Stimulated activated naive B cell treated with anti-CD40 and anti-IgM and Interleukin-4, amounts not matched to agents 10 μg/mL and 1 μg/mL and 100 μg/mL, for 72 hours (primary cell): Measurements from ENCODE around the gene CNTN4.

Source experiments
- ATAC-seq, 2 donors: fragments of 150-1000 bp; cut with Tn5 transposase; replicated peaks; 2 replicates each; pipeline ENCODE4 v1.10.0; 2021; ENCODE audit warnings: moderate library complexity in 1 of 2
- DNase-seq: peaks from one replicate; pipeline ENCODE4 v3.0.0; 2021
- H3K27ac Mint-ChIP-seq: one replicate; pipeline ENCODE4 v1.8.0; 2022; ENCODE audit warnings: mild to moderate bottlenecking, mixed read lengths
- H3K27me3 Mint-ChIP-seq, 2 donors: one replicate each; pipeline ENCODE4 v1.8.0; 2022; ENCODE audit warnings: mixed read lengths in 2 of 2
- H3K36me3 Mint-ChIP-seq, 2 donors: one replicate each; pipeline ENCODE4 v1.8.0; 2022; ENCODE audit warnings: mixed read lengths in 2 of 2, mild to moderate bottlenecking in 1 of 2
- H3K4me1 Mint-ChIP-seq, 2 donors: one replicate each; pipeline ENCODE4 v1.8.0; 2022; ENCODE audit warnings: mixed read lengths in 2 of 2, mild to moderate bottlenecking in 1 of 2
- H3K4me3 Mint-ChIP-seq, 2 donors: one replicate each; pipeline ENCODE4 v1.8.0; 2022; ENCODE audit warnings: mild to moderate bottlenecking in 2 of 2, mixed read lengths in 2 of 2, moderate library complexity in 1 of 2
- H3K9me3 Mint-ChIP-seq, 2 donors: one replicate each; pipeline ENCODE4 v1.8.0; 2022; ENCODE audit warnings: mixed read lengths in 2 of 2, mild to moderate bottlenecking in 1 of 2

CNTN4 gene

DNA sequence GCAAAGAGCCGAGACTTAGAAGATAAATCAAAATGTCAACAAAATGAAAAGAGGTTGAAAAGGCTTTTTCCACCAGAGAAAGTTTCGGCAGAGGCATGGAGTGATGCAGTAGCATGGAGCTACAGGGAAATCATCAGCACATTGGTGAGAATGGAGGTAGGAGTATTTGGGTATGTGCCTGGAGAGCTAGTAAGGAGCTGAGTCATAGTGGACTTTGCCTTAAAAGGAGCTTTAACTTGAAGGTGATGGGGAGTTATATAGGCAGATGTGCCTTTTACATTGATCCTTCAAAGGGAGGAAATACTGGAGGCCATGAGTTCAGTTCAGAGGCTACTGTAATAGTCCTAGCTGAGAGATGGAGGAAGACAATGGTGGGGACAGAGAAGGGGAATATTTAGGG, 967.2 kb downstream of the CNTN4 start:
- Mint-ChIP-seq H3K9me3 (no peaks in the 10 kb centered on the region), H3K27me3 (no peaks in the 10 kb centered on the region), H3K36me3 (no peaks in the 10 kb centered on the region), H3K4me1 (peaks cover 5 to 13% of the 10 kb centered on the region in 2 donors), H3K27ac (no peak overlapping the region), H3K4me3 (no peak overlapping the region)
- ATAC-seq (peak; percentile 58 to 59), DNase-seq (no peak)

DNA sequence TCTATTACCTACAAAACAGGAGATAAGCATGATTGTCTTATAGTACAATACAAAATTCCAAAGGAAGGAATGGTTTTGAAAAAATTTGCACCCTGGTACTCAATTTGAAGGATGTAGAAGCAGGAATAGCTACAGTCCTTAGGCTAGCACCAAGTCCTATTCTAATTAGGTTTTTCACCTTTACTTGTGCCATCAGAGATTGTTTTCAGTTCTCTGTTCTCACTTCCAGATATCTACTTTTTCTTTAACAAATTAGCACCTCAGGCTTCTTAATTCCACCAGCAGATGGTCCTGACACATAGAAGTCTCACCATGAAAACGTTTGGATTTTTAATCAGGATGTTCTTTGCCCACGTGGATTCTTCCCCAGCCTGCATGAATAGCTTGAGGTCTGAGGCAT, 967.7 kb downstream of the CNTN4 start:
- no peak overlapping the region for H3K27ac Mint-ChIP-seq
- ATAC-seq: peak; percentile 84 to 89
- no peak overlapping the region for H3K4me3 Mint-ChIP-seq
- H3K27me3 Mint-ChIP-seq: no peaks in the 10 kb centered on the region
- H3K9me3 Mint-ChIP-seq: no peaks in the 10 kb centered on the region
- no peak for DNase-seq
- H3K36me3 Mint-ChIP-seq: no peaks in the 10 kb centered on the region
- peaks cover 5 to 13% of the 10 kb centered on the region in 2 donors for H3K4me1 Mint-ChIP-seq

DNA sequence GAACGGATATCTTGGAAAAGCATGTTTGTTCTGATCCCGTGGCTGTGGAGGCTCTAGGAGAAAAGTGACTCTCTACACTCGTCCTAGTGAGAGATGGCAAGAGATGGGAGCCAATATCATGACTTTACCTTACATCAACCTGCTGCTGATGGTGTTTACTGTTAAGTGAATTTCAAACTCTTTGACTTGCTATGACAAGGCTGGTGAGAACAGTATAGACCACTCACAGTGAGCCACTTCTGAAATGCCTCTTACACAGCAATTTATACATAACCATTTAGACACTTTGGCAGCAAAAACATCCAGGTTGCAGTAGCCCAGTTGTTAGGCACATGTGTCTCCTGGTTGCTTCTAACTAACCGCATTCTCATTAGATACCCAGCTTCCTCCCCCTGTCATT, 968.2 kb downstream of the CNTN4 start:
- H3K36me3 Mint-ChIP-seq: no peaks in the 10 kb centered on the region
- H3K4me1 Mint-ChIP-seq: peaks cover 5 to 13% of the 10 kb centered on the region in 2 donors
- no peak overlapping the region for H3K4me3 Mint-ChIP-seq
- no peaks in the 10 kb centered on the region for H3K27me3 Mint-ChIP-seq
- H3K9me3 Mint-ChIP-seq: no peaks in the 10 kb centered on the region
- DNase-seq (no peak), ATAC-seq (no peak)
- H3K27ac Mint-ChIP-seq: no peak overlapping the region

DNA sequence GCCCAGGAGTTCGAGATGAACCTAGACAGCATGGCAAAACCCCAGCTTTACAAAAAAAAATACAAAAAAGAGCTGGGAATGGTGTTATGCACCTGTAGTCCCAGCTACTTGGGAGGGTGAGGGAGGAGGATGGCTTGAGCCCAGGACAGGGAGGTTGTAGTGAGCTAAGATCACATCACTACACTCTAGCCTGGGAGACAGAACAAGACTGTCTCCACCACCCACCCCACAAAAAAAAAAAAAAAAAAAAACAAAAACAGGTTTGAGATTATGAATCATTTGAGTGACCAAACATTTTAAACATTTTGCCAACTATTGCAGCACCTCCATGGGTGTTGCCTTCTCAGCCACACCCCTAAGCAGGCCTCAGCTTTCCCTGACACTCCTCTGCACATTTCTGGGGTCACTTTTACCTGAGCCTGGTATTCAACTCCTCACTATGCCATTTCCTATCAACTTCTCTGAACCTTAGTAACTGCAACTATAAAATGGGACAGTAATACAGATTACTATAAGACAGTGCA, 969.8 kb downstream of the CNTN4 start:
- Mint-ChIP-seq H3K27ac (no peak overlapping the region), H3K4me1 (peaks cover 5 to 13% of the 10 kb centered on the region in 2 donors), H3K36me3 (no peaks in the 10 kb centered on the region), H3K4me3 (no peak overlapping the region), H3K9me3 (no peaks in the 10 kb centered on the region), H3K27me3 (no peaks in the 10 kb centered on the region)
- ATAC-seq (no peak), DNase-seq (no peak)

DNA sequence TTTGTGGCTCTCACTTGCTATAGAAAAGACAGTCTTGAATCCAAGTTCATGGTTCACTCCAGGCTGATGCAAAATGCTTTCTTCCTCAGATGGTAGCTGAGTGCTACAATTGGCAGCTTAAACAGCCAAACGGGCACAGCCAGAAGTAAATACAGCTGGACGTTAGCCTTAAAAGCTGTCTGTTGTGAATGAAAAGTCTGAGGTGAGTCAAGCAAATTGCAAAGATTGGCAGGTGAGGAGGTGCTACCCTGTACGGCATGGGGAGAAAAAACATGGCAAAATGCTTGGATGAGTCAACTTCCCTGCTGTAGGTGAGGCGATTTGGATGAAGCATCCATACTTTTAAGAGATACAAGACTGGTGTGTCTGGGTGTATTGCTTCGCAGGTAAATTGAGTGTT, 971.1 kb downstream of the CNTN4 start:
- ATAC-seq (no peak), DNase-seq (no peak)
- Mint-ChIP-seq H3K9me3 (no peaks in the 10 kb centered on the region), H3K4me1 (peaks cover 5 to 13% of the 10 kb centered on the region in 2 donors), H3K4me3 (no peak overlapping the region), H3K27ac (no peak overlapping the region), H3K27me3 (no peaks in the 10 kb centered on the region), H3K36me3 (no peaks in the 10 kb centered on the region)

DNA sequence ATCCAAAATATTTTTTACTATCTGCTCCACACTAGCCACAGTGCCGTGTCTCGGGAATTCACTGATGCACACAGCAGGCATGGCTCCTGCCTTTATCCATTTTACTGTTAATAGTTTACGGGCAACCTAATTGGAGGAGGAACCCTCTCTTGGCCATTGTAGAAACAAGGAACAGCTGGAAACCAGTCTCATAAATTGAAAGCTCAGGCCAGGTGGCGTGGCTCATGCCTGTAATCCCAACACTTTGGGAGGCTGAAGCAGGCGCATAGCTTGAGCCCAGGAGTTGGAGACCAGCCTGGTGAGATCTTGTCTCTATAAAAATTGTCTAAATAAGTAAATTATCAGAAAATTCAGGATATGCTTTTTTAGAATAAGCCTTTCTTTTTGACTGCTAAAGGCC, 972.5 kb downstream of the CNTN4 start:
- ATAC-seq: no peak
- Mint-ChIP-seq H3K4me3 (no peak overlapping the region), H3K27ac (no peak overlapping the region), H3K4me1 (peaks cover 0 to under 1% of the 10 kb centered on the region in 2 donors), H3K36me3 (no peaks in the 10 kb centered on the region), H3K9me3 (no peaks in the 10 kb centered on the region), H3K27me3 (no peaks in the 10 kb centered on the region)
- DNase-seq: no peak

DNA sequence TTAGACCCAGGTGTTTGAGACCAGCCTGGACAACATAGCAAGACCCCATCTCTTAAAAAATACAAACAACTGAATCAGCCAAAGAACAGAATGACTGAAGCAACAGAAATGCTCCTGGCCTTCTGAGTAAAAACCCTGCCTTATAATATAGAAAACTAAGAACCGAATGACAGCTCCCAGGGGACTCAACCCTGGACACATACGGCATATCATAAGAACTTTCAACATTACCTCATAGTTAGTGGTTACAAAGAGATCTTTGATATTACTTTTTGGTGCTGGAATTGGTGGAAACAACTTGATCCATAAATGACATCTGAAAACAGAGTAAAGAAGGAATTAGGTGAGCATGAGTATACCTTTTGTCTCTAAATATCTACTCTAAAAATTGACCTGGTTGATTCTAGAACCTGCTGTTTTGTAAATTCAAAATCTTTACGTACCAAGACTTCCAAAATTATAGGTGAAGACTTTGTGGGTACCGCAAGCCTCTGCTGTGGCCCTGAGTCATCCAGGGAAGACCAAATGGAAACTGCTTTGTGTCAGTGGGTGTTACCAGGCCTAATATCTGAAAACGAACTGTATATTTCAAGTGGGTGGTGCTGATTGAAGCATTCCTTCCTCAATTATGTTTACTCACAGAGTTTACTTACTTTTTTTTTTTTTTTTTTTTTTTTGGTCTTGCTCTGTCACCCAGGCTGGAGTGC, 976.0 kb downstream of the CNTN4 start:
- Mint-ChIP-seq H3K9me3 (no peaks in the 10 kb centered on the region), H3K27ac (no peak overlapping the region), H3K4me3 (no peak overlapping the region), H3K4me1 (no peaks in the 10 kb centered on the region), H3K27me3 (peaks cover 0 to 6% of the 10 kb centered on the region in 2 donors), H3K36me3 (no peaks in the 10 kb centered on the region)
- ATAC-seq: peak; percentile 60 to 72
- no peak for DNase-seq

DNA sequence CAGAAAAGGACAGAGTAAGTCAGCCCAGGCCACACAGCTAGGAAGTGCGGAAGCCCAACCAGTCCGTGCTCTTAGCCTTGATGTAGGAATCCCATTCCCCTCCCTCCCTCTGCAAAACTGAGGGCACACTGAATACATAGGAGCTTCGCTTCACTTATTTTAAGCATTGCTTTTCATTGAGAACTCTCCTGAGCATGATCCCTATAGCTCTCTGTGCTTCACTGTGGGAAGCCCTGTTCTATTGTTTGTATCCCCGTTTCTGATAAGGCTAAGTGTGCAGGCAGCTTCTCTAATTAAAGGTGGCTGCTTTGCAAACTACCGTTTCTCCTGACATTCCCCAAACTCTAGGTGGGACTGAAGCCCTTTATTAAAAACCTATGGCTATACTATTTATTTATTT, 981.6 kb downstream of the CNTN4 start:
- Mint-ChIP-seq H3K27me3 (peaks cover 0 to 6% of the 10 kb centered on the region in 2 donors), H3K27ac (no peak overlapping the region), H3K36me3 (no peaks in the 10 kb centered on the region), H3K9me3 (no peaks in the 10 kb centered on the region), H3K4me1 (peaks cover 12 to 24% of the 10 kb centered on the region in 2 donors), H3K4me3 (no peak overlapping the region)
- no peak for DNase-seq
- ATAC-seq: no peak

DNA sequence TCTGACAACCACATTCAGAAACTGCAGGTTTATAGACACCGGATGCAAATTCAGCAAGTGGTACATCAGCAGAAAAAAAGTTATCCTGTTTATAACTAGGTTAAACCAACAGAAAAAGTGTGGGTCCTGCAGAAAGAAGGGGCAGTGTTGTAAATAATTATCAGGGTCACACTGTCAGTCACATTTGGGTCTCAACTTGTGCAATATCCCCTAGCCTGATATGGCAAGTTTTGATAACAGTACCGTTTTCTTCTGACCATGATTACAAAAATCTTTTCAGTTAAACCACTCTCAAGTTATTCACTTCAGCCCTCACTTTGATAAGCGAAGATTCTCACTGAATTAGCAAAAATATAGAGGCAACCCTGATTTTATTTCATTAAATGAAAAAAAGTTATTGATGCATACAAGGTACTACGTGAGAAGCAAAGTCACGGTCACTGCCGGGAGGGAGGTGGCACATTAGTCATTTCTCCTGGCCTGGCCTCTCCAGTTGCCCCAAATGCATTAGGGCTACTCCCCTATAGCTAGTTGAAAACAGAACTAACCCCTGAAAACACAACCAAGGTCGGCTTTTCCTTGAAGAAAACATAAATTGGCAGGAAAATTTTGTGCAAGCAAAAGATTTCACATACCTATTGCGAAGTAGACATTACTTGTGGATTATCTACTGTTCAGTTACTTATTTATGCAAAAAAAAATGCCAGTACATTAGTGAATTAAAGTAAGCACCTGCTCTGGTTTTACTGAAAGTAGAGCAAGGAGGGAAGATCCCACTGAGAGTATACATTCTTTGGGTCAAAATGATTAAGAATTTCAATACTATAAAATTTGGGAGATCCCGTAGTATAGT, 982.9 kb downstream of the CNTN4 start:
- Mint-ChIP-seq H3K27me3 (peaks cover 0 to 6% of the 10 kb centered on the region in 2 donors), H3K27ac (no peak overlapping the region), H3K36me3 (no peaks in the 10 kb centered on the region), H3K4me3 (no peak overlapping the region), H3K4me1 (peaks cover 16 to 35% of the 10 kb centered on the region in 2 donors), H3K9me3 (no peaks in the 10 kb centered on the region)
- ATAC-seq (peak; percentile 80 to 87), DNase-seq (no peak)

DNA sequence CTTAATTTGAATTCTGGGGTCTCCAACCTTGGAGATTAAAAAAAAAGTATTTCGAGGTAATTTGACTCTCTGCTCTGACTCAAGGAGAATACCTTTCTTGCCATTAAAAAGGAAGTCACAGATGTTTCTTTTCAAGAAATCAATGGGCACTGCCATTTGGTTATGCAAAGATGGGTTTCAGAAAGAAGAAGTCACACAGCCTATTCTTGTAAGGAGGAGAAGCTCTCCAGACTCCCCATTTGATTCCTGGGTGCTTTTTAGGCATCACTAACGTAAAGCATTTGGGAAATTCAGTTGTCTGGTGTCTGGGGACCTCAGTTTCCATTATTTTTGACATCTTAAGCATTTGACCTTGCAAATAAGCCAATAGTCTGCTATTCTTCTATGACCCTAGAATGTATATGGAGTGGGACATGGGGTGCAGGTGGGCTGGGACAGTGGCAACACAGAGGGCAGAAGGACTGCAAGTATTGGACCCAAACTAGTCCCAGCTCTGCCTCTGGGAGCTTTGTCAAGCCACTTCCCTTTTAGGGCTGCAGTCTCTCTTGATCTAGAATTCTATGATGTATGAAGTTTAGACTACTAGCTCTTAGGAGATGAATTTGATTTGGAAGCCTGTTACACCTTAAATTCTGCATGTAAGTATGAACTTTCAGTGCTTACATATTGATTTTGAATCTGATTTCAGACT, 983.7 kb downstream of the CNTN4 start:
- Mint-ChIP-seq H3K9me3 (no peaks in the 10 kb centered on the region), H3K4me1 (peaks cover 16 to 36% of the 10 kb centered on the region in 2 donors), H3K4me3 (peak overlapping the region in 1 of 2 donors; percentile 25), H3K36me3 (no peaks in the 10 kb centered on the region), H3K27ac (peak overlapping the region; percentile 49), H3K27me3 (peaks cover 0 to 6% of the 10 kb centered on the region in 2 donors)
- DNase-seq (no peak), ATAC-seq (peak; percentile 87 to 90)

DNA sequence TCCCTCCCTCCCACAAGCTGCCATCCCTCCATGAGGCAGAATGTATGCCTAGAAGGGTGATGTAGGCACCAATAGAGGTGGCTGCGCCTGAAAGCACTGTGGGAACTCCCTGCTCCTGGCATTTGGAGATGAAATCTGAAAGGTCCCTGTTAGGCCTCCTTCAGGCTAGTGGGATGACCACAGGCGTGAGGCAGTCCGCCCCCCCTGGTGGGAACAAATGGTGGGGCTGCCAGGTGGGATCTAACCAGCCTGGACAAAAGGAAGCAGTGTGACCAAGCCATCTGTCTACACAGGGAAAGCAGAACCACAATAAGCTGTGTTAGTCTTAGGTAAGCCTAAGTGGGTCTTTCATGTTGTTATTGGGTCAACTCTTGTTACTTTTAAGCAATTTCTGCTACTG, 986.2 kb downstream of the CNTN4 start:
- Mint-ChIP-seq H3K9me3 (peaks cover 0 to 1% of the 10 kb centered on the region in 2 donors), H3K27ac (no peak overlapping the region), H3K4me1 (peaks cover 31 to 61% of the 10 kb centered on the region in 2 donors), H3K27me3 (no peaks in the 10 kb centered on the region), H3K4me3 (no peak overlapping the region), H3K36me3 (no peaks in the 10 kb centered on the region)
- no peak for ATAC-seq
- DNase-seq: no peak

DNA sequence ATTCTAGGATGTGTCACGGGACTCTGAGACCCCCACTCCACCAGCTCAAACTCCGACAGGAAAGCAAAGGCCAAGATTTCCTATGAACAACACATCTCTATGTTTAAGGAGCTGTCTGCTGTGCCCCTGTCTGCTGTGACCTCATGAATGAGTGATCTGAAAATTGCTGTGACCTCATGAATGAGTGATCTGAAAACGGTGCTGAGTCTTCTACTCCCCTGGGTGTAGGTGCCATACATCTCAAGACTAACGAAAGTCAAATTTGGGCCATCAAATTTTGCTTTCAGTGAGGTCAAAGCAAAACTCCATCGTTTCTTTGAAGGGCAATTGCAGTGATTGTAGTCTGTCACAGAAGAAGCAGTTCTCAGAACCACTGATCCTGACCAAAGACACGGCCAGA, 987.1 kb downstream of the CNTN4 start:
- DNase-seq (no peak), ATAC-seq (no peak)
- peak overlapping the region; percentile 1 for H3K27ac Mint-ChIP-seq
- peaks cover 0 to 1% of the 10 kb centered on the region in 2 donors for H3K9me3 Mint-ChIP-seq
- no peak overlapping the region for H3K4me3 Mint-ChIP-seq
- peaks cover 31 to 61% of the 10 kb centered on the region in 2 donors for H3K4me1 Mint-ChIP-seq
- no peaks in the 10 kb centered on the region for H3K36me3 Mint-ChIP-seq
- no peaks in the 10 kb centered on the region for H3K27me3 Mint-ChIP-seq

DNA sequence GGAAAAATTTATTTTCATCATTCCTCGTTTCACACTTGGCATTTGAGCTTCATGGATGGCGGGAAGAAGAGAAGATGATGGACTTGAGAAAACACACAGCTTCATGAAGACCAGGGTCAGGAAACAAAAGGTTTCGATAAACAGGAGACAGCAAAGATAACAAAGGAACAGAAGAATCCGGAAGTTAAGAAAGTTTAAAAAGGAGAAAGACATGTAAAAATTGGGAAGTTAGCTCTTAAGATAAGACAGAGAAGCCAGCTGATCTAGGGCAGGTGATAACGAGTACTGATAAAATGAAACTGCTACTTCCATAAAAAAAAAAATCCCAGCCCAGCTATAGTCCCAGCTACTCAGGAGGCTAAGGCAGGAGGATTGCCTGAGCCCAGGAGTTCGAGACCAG, 987.6 kb downstream of the CNTN4 start:
- Mint-ChIP-seq H3K9me3 (peaks cover 0 to 1% of the 10 kb centered on the region in 2 donors), H3K27me3 (no peaks in the 10 kb centered on the region), H3K27ac (peak overlapping the region; percentile 1), H3K4me1 (peaks cover 31 to 60% of the 10 kb centered on the region in 2 donors), H3K36me3 (no peaks in the 10 kb centered on the region), H3K4me3 (no peak overlapping the region)
- ATAC-seq (no peak), DNase-seq (no peak)

DNA sequence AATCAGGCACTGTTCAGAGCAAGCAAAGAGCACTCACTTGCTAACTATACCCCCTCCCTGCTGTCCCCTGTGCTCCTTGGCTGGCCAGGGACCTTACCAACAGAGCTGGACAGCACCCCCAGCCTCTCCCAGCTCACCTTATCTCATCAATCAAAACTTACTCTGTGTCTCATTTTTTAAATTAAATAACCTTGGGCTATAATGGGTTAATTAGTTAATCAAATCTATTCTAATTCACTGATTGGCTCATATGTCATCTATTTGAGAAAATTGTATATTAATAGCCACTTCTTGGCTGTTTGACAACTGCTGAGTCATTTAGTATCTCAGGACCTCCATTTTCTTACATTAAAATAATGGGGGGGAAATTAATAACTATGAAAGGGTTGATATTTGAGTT, 988.6 kb downstream of the CNTN4 start:
- H3K36me3 Mint-ChIP-seq: no peaks in the 10 kb centered on the region
- H3K9me3 Mint-ChIP-seq: peaks cover 0 to 1% of the 10 kb centered on the region in 2 donors
- ATAC-seq: no peak
- no peak for DNase-seq
- H3K4me3 Mint-ChIP-seq: no peak overlapping the region
- no peak overlapping the region for H3K27ac Mint-ChIP-seq
- no peaks in the 10 kb centered on the region for H3K27me3 Mint-ChIP-seq
- peaks cover 30 to 50% of the 10 kb centered on the region in 2 donors for H3K4me1 Mint-ChIP-seq
